DND-41 (cell line): ENCODE measurements around the gene RANBP9.

ENCODE experiments used
- ATAC-seq: fragments of 200-7000 bp; cut with Tn5 transposase; 3 replicates; pipeline ENCODE4 v1.9.1; 2021; ENCODE audit warnings: low read depth; ENCODE audit not compliant: insufficient read depth
- DNase-seq: peaks from one replicate; pipeline ENCODE4 v3.0.0-alpha.2; 2020
- H2AFZ ChIP-seq: 2 replicates; pipeline ENCODE4 v1.6.0; 2012; ENCODE audit warnings: low read depth, low read length
- H3K27ac ChIP-seq: 2 replicates; pipeline ENCODE4 v1.5.1; 2012; ENCODE audit warnings: low read length, inconsistent platforms
- H3K27me3 ChIP-seq: fragments of 200-600 bp; sonication (generic); 2 replicates; pipeline ENCODE4 v1.6.0; 2012; ENCODE audit warnings: low read length, mild to moderate bottlenecking, inconsistent platforms; ENCODE audit not compliant: insufficient read depth, poor library complexity
- H3K36me3 ChIP-seq: 2 replicates; pipeline ENCODE4 v1.5.1; 2012; ENCODE audit warnings: low read length, inconsistent platforms; ENCODE audit not compliant: insufficient read depth
- H3K4me1 ChIP-seq: 2 replicates; pipeline ENCODE4 v1.5.1; 2012; ENCODE audit warnings: mild to moderate bottlenecking, low read length; ENCODE audit not compliant: insufficient read depth
- H3K4me2 ChIP-seq: 2 replicates; pipeline ENCODE4 v1.6.0; 2012; ENCODE audit warnings: mild to moderate bottlenecking, moderate library complexity, low read length, inconsistent platforms; ENCODE audit not compliant: insufficient read depth
- H3K4me3 ChIP-seq, 2 experiments: fragments of 200-600 bp in 1 of 2; shearing (Covaris generic) in 1 of 2; 2 replicates each; pipeline ENCODE4 v1.5.1; 2012 to 2016; ENCODE audit warnings: inconsistent platforms in 2 of 2, low read length in 2 of 2, mild to moderate bottlenecking in 2 of 2, low read depth in 1 of 2, moderate library complexity in 1 of 2
- H3K79me2 ChIP-seq: 2 replicates; pipeline ENCODE4 v1.6.0; 2012; ENCODE audit warnings: low read length, inconsistent platforms; ENCODE audit not compliant: insufficient read depth
- H3K9ac ChIP-seq: 2 replicates; pipeline ENCODE4 v1.6.0; 2012; ENCODE audit warnings: low read depth, mild to moderate bottlenecking, inconsistent platforms, low read length, moderate library complexity
- H3K9me3 ChIP-seq: 2 replicates; pipeline ENCODE4 v1.5.1; 2012; ENCODE audit warnings: low read length, moderate library complexity, mild to moderate bottlenecking, inconsistent platforms; ENCODE audit not compliant: insufficient read depth, severe bottlenecking
- H4K20me1 ChIP-seq: 2 replicates; pipeline ENCODE4 v1.6.0; 2012; ENCODE audit warnings: low read length; ENCODE audit not compliant: insufficient read depth
- CTCF ChIP-seq: IDR thresholded peaks from 2 replicates; pipeline ENCODE4 v1.5.1; 2012; ENCODE audit warnings: borderline replicate concordance, low read length, moderate library complexity, mild to moderate bottlenecking; ENCODE audit not compliant: poor library complexity, severe bottlenecking; ENCODE audit errors: extremely low read depth
- EZH2 ChIP-seq: IDR thresholded peaks from 3 replicates; pipeline ENCODE4 v1.6.1; 2012; ENCODE audit warnings: borderline replicate concordance, low read depth, mild to moderate bottlenecking, moderate library complexity, low read length, inconsistent platforms; ENCODE audit not compliant: severe bottlenecking

RANBP9 gene

GRCh38 chr6:13741365-13741764, 29.7 kb upstream of the RANBP9 start:
- Histone ChIP-seq H3K4me1 (no peaks in the 10 kb centered on the region), H3K79me2 (no peaks in the 10 kb centered on the region), H3K27me3 (no peaks in the 10 kb centered on the region), H3K4me3 (no peak overlapping the region), H3K27ac (no peak overlapping the region), H3K4me2 (no peak overlapping the region), H4K20me1 (no peaks in the 10 kb centered on the region), H3K9me3 (no peaks in the 10 kb centered on the region), H3K9ac (no peak overlapping the region), H3K36me3 (no peaks in the 10 kb centered on the region), H2AFZ (no peak overlapping the region)
- ATAC-seq, result no peak
- TF ChIP-seq EZH2 (no peak), CTCF (no peak)
- DNase-seq, result no peak

DNA sequence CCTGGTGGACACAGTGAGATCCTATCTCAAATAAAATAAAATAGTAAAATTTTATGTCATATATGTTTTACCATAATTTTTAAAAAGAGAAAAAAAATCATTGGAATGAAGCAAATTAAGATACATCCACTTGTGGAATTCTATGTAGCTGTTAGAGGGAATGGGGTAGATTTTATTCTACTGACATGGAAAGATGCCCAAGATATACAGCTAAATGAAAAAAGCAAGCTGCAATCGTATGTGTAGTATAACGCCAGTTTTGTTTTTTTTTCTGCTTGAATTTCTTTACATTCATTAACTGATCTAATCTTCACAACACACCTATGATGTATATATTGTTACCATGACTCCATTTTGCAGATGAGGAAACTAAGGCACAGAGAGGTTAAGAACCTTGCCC, 23.4 kb upstream of the RANBP9 start:
- DNase-seq, result no peak
- Histone ChIP-seq H3K9me3 (no peaks in the 10 kb centered on the region), H4K20me1 (no peaks in the 10 kb centered on the region), H2AFZ (no peak overlapping the region), H3K27me3 (no peaks in the 10 kb centered on the region), H3K4me1 (no peaks in the 10 kb centered on the region), H3K4me3 (no peak overlapping the region), H3K27ac (no peak overlapping the region), H3K36me3 (no peaks in the 10 kb centered on the region), H3K4me2 (no peak overlapping the region), H3K79me2 (no peaks in the 10 kb centered on the region), H3K9ac (no peak overlapping the region)
- TF ChIP-seq CTCF, result no peak
- no peak for TF ChIP-seq EZH2
- no peak for ATAC-seq

- Histone ChIP-seq H3K9ac (no peak overlapping the region), H3K27me3 (no peaks in the 10 kb centered on the region), H3K27ac (no peak overlapping the region), H3K4me2 (no peak overlapping the region), H3K36me3 (no peaks in the 10 kb centered on the region), H3K4me1 (no peaks in the 10 kb centered on the region), H3K79me2 (no peaks in the 10 kb centered on the region), H3K4me3 (no peak overlapping the region), H4K20me1 (no peaks in the 10 kb centered on the region), H2AFZ (no peak overlapping the region), H3K9me3 (no peaks in the 10 kb centered on the region)
- no peak for DNase-seq
- no peak for ATAC-seq
- TF ChIP-seq EZH2, result no peak
- no peak for TF ChIP-seq CTCF
Observed at GRCh38 chr6:13733178-13733887, 21.7 kb upstream of the RANBP9 start.
